PC-9 (cell line): ENCODE data around the gene ARPC1B. TPM values are rescaled to one million over a fixed set of nuclear protein-coding genes. Genes with fewer than 3 reads are reported as not detected.
"Not testable (repeated sequence)": the region's sequence is repeated elsewhere in the genome, so short reads cannot be mapped to it uniquely, and the experiment has no call there.

Experiments
- BruUV-seq: library from RNA; stranded (reverse); fragments of 400-500 nt; replicated peaks from 2 replicates; lab custom pipeline; 2021; lab: Mats Ljungman, UMichigan
- CTCF ChIA-PET: fragments of 300-600 bp; sonication (Branson Sonifier 250); formaldehyde crosslinking; loops from one replicate; lab custom pipeline; 2022; ENCODE audit warnings: antibody characterized with exemption; lab: Charles Lee
- POLR2A ChIA-PET: fragments of 300-600 bp; sonication (Branson Sonifier 250); formaldehyde crosslinking; loops from one replicate; lab custom pipeline; 2022; ENCODE audit warnings: antibody characterized with exemption; ENCODE audit not compliant: unreplicated experiment; lab: Charles Lee
- DNase-seq, 2 experiments: peaks; one replicate each; pipeline versions ENCODE4 v3.0.0 to v3.0.0-alpha.2; 2015 to 2022; ENCODE audit warnings: mixed read lengths in 1 of 2
- H2AFZ ChIP-seq: fragments of 200-600 bp; sonication (generic); 2 replicates; pipeline ENCODE4 v1.8.1; 2017; ENCODE audit warnings: antibody characterized with exemption
- H3F3A ChIP-seq: fragments of 200-600 bp; sonication (generic); 2 replicates; pipeline ENCODE4 v1.8.1; 2017; ENCODE audit warnings: antibody characterized with exemption, mild to moderate bottlenecking, low read depth; ENCODE audit not compliant: insufficient read depth
- H3K27ac ChIP-seq: fragments of 200-600 bp; sonication (generic); 2 replicates; pipeline ENCODE4 v1.6.1; 2016; ENCODE audit warnings: mixed run types
- H3K27me3 ChIP-seq: fragments of 200-600 bp; sonication (generic); 2 replicates; pipeline ENCODE4 v1.6.1; 2016; ENCODE audit warnings: low read depth, mixed run types; ENCODE audit not compliant: insufficient read depth
- H3K36me3 ChIP-seq: fragments of 200-600 bp; sonication (generic); 2 replicates; pipeline ENCODE4 v1.6.1; 2016; ENCODE audit warnings: low read depth, mixed run types
- H3K4me1 ChIP-seq: fragments of 200-600 bp; sonication (generic); replicated peaks from 2 replicates; pipeline ENCODE4 v1.6.1; 2016; ENCODE audit warnings: mixed run types; ENCODE audit not compliant: insufficient read depth
- H3K4me2 ChIP-seq: fragments of 200-600 bp; sonication (generic); 2 replicates; pipeline ENCODE4 v1.6.1; 2017; ENCODE audit warnings: mixed run types
- H3K4me3 ChIP-seq: fragments of 200-600 bp; sonication (generic); 2 replicates; pipeline ENCODE4 v1.6.1; 2016; ENCODE audit warnings: mixed run types
- H3K79me2 ChIP-seq: fragments of 200-600 bp; sonication (generic); 2 replicates; pipeline ENCODE4 v1.6.1; 2017; ENCODE audit warnings: low read depth, mixed run types
- H3K9me2 ChIP-seq: fragments of 200-600 bp; sonication (generic); 2 replicates; pipeline ENCODE4 v1.8.1; 2017; ENCODE audit warnings: mild to moderate bottlenecking; ENCODE audit not compliant: insufficient read depth
- H3K9me3 ChIP-seq: fragments of 200-600 bp; sonication (generic); 2 replicates; pipeline ENCODE4 v1.8.1; 2016; ENCODE audit warnings: low read depth; ENCODE audit not compliant: insufficient read depth
- H4K20me1 ChIP-seq: fragments of 200-600 bp; sonication (generic); 2 replicates; pipeline ENCODE4 v1.8.1; 2017; ENCODE audit not compliant: insufficient read depth
- EZH2 ChIP-seq: fragments of 200-600 bp; sonication (generic); IDR thresholded peaks from 2 replicates; pipeline ENCODE4 v1.8.0; 2017; ENCODE audit warnings: antibody characterized with exemption, low read depth
- intact Hi-C: fragments of 100-400 bp; cut with micrococcal nuclease; formaldehyde crosslinking; loops from one replicate; pipeline ENCODE4 v1.10.0; 2022; ENCODE audit not compliant: unreplicated experiment
- total RNA-seq: library from RNA; stranded (reverse); gene quantifications from 2 replicates; pipeline ENCODE4 v1.2.3, GENCODE V29; 2021
- TF ChIP-seq, protein P1 (sequence below): fragments of 200-600 bp; sonication (generic); conservative IDR thresholded peaks from 2 replicates; pipeline ENCODE4 v1.6.1; 2017; ENCODE audit warnings: mixed run types, antibody characterized with exemption, mild to moderate bottlenecking, moderate library complexity

The ARPC1B gene
- total RNA-seq, 1 experiment from 2014 or later: 276 TPM

DNA sequence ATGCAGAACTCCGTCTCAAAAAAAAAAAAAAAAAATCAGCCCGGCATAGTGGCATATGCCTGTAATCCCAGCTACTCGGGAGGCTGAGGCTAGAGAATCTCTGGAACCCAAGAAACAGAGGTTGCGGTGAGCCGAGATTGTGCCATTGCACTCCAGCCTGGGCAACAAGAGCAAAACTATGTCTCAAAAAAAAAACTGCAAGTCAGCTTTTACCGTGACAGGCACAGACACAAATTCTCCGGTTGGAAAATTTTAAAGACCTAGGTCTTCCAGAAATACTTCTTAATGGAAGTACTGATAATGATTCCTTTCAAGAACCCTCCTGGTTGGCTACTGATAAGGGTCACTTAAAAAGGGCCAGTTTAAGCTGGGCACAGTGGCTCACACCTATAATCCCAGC, 19.4 kb upstream of the ARPC1B start:
- no peak overlapping the region for H2AFZ ChIP-seq
- BruUV-seq: no TSS peak
- H3K9me2 ChIP-seq: no peaks in the 10 kb centered on the region
- H3K4me1 ChIP-seq: no peaks in the 10 kb centered on the region
- H3K27me3 ChIP-seq: no peaks in the 10 kb centered on the region
- intact Hi-C loops: no loop called here
- no peak overlapping the region for H3K4me3 ChIP-seq
- H3K27ac ChIP-seq: no peak overlapping the region
- H3K4me2 ChIP-seq: no peak overlapping the region
- peaks cover 9% of the 10 kb centered on the region; the same call in 1 of the 2 replicates for H3F3A ChIP-seq
- H3K36me3 ChIP-seq: peaks cover 9% of the 10 kb centered on the region; the same call in 1 of the 2 replicates
- no peak for DNase-seq
- TF ChIP-seq EZH2: no peak
- TF ChIP-seq, protein P1, sequence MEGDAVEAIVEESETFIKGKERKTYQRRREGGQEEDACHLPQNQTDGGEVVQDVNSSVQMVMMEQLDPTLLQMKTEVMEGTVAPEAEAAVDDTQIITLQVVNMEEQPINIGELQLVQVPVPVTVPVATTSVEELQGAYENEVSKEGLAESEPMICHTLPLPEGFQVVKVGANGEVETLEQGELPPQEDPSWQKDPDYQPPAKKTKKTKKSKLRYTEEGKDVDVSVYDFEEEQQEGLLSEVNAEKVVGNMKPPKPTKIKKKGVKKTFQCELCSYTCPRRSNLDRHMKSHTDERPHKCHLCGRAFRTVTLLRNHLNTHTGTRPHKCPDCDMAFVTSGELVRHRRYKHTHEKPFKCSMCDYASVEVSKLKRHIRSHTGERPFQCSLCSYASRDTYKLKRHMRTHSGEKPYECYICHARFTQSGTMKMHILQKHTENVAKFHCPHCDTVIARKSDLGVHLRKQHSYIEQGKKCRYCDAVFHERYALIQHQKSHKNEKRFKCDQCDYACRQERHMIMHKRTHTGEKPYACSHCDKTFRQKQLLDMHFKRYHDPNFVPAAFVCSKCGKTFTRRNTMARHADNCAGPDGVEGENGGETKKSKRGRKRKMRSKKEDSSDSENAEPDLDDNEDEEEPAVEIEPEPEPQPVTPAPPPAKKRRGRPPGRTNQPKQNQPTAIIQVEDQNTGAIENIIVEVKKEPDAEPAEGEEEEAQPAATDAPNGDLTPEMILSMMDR: no peak
- 0 out of 2 replicates have a peak, but pooled peaks cover 4% of the 10 kb centered on the region for H4K20me1 ChIP-seq
- CTCF ChIA-PET: no interaction called here
- H3K9me3 ChIP-seq: no peaks in the 10 kb centered on the region
- POLR2A ChIA-PET: no interaction called here
- no peaks in the 10 kb centered on the region for H3K79me2 ChIP-seq

DNA sequence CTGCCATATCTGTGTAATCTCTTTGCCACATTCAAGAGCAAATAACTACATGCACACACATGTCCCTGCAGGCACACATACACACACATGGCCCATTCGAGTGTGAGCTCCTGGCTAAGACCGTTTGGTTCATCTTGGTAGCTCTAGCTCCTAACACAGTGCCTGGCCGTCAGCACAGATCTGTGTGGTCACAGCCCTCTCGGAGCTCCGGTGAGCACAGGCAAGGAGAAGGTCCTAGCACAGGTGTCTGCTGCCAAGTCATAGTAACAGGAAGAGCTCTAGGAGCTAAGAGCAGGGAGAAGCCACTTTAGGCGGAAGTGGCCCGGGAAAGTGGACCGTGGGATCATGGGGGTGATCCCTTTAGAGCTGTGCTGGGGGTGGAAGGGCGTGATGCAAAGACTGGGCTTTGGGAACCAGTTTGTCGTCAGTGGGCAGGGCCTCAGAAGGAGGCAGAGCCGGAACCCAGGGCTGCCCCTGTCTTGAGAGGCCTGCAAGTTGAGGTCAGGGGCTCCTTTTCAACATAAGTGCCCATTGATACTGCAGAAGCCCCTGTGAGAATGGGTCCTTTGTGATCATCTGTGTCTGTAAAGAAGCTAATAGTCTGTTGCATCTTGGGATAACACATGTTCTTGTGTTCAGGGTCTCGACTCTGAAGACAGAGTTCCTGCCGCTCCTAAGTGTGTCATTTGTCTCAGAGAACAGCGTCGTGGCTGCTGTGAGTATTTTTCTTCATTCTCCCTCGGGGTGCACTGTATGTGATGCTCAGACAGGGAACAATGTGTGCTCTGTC, 16.6 kb upstream of the ARPC1B start:
- Histone ChIP-seq H3K9me2 (no peaks in the 10 kb centered on the region), H3K4me2 (no peak overlapping the region), H4K20me1 (peaks cover 8% of the 10 kb centered on the region), H3K36me3 (0 out of 2 replicates have a peak, but pooled peaks cover 5% of the 10 kb centered on the region), H3K4me3 (no peak overlapping the region), H3K79me2 (no peaks in the 10 kb centered on the region), H3K27ac (no peak overlapping the region), H3K9me3 (no peaks in the 10 kb centered on the region), H3F3A (peaks cover 9% of the 10 kb centered on the region; the same call in 1 of the 2 replicates), H2AFZ (no peak overlapping the region), H3K27me3 (no peaks in the 10 kb centered on the region), H3K4me1 (no peaks in the 10 kb centered on the region)
- TF ChIP-seq EZH2: no peak
- TF ChIP-seq, protein P1: no peak
- no TSS peak for BruUV-seq
- ChIA-PET CTCF (no interaction called here), POLR2A (no interaction called here)
- intact Hi-C loops: no loop called here
- DNase-seq: no peak

DNA sequence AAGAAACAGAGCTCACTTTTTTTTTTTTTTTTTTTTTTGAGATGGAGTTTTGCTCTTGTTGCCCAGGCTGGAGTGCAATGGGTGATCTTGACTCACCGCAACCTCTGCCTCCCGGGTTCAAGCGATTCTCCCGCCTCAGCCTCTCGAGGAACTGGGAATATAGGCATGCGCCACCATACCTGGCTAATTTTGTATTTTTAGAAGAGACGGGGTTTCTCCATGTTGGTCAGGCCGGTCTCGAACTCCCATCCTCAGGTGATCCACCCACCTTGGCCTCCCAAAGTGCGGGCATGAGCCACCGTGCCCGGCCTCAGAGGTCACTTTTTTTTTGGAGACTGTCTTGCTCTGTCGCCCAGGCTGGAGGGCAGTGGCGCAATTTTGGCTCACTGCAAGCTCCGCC, 16.0 kb upstream of the ARPC1B start:
- H3F3A ChIP-seq, H3K9me3 ChIP-seq, POLR2A ChIA-PET, H3K27me3 ChIP-seq, intact Hi-C loops, BruUV-seq, H3K4me3 ChIP-seq, H3K36me3 ChIP-seq, H3K27ac ChIP-seq, H3K4me1 ChIP-seq, CTCF ChIA-PET, H2AFZ ChIP-seq, H3K4me2 ChIP-seq, H3K9me2 ChIP-seq, H3K79me2 ChIP-seq, H4K20me1 ChIP-seq, DNase-seq: not testable (repeated sequence)
